Measurements from ENCODE around the gene NDUFS1.
"Not testable (repeated sequence)": the region's sequence is repeated elsewhere in the genome, so short reads cannot be mapped to it uniquely, and the experiment has no call there.

Gene NDUFS1

GRCh38 chr2:206163251-206163880 lies 4.1 kb upstream of the NDUFS1 start:
- DNase-seq (ENCODE audit: low read depth) = no peak
- in situ Hi-C loops (cut with HindIII; ENCODE audit: low sequenced_read_pairs) = no loop called here
- TF ChIP-seq CTCF (IDR thresholded peaks at IDR 0.05; ENCODE audit: low read depth, low read length, missing control alignments) = no peak
- no peak overlapping the region for H3K4me3 ChIP-seq (ENCODE audit: low read depth, low read length)

GRCh38 chr2:206162401-206162800 lies 3.2 kb upstream of the NDUFS1 start:
- H3K4me3 ChIP-seq (ENCODE audit: low read depth, low read length); in situ Hi-C loops (cut with HindIII; ENCODE audit: low sequenced_read_pairs); DNase-seq (ENCODE audit: low read depth): not testable (repeated sequence)

- no peak for TF ChIP-seq CTCF (IDR thresholded peaks at IDR 0.05; ENCODE audit: low read depth, low read length, missing control alignments)
- in situ Hi-C loops (cut with HindIII; ENCODE audit: low sequenced_read_pairs) = no loop called here
- peak overlapping the region; percentile 77 for H3K4me3 ChIP-seq (ENCODE audit: low read depth, low read length)
- no peak for DNase-seq (ENCODE audit: low read depth)
These were observed 1.5 kb upstream of the NDUFS1 start for GRCh38 chr2:206160807-206161179.

- TF ChIP-seq CTCF (IDR thresholded peaks at IDR 0.05; ENCODE audit: low read depth, low read length, missing control alignments) = no peak
- no peak for DNase-seq (ENCODE audit: low read depth)
- in situ Hi-C loops (cut with HindIII; ENCODE audit: low sequenced_read_pairs) = no loop called here
These were observed 1.0 kb upstream of the NDUFS1 start for GRCh38 chr2:206160125-206160806.

GRCh38 chr2:206158563-206159345 lies 490 bp downstream of the NDUFS1 start:
- H3K4me3 ChIP-seq (ENCODE audit: low read depth, low read length) = peak overlapping the region; percentile 77
- TF ChIP-seq CTCF (IDR thresholded peaks at IDR 0.05; ENCODE audit: low read depth, low read length, missing control alignments) = no peak
- no peak for DNase-seq (ENCODE audit: low read depth)
- in situ Hi-C loops (cut with HindIII; ENCODE audit: low sequenced_read_pairs) = no loop called here

More at GRCh38 chr2:206160125-206160806, 1.0 kb upstream of the NDUFS1 start:
- peak overlapping the region; percentile 77 for H3K4me3 ChIP-seq (ENCODE audit: low read depth, low read length)

GRCh38 chr2:206157014-206157413 lies 2.2 kb downstream of the NDUFS1 start:
- in situ Hi-C loops (cut with HindIII; ENCODE audit: low sequenced_read_pairs); H3K4me3 ChIP-seq (ENCODE audit: low read depth, low read length); DNase-seq (ENCODE audit: low read depth): not testable (repeated sequence)

GRCh38 chr2:206154197-206154596 lies 5.0 kb downstream of the NDUFS1 start:
- TF ChIP-seq CTCF (IDR thresholded peaks at IDR 0.05; ENCODE audit: low read depth, low read length, missing control alignments) = no peak
- in situ Hi-C loops (cut with HindIII; ENCODE audit: low sequenced_read_pairs) = no loop called here
- no peak for DNase-seq (ENCODE audit: low read depth)
- no peak overlapping the region for H3K4me3 ChIP-seq (ENCODE audit: low read depth, low read length)

All from astrocyte of the cerebellum (primary cell).